Measurements from ENCODE around the gene SH3BP1.

DNA sequence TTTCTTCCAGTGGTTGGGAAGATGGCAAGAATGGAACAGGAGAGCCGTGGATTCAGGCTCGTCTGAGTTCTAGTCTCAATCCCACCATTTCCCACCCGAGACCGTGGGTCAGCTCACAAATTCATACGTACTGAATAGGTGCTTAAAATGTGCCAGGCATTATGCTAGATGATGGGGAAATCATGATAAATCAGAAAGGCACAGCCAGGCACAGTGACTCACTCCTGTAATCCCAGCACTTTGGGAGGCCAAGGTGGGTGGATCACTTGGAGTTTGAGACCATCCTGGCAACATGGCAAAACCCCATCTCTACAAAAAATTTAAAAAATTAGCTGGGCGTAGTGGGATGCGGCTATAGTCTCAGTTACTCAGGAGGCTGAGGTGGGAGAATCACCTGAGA is 64.4 kb downstream of the SH3BP1 start:
- no peak for TF ChIP-seq EZH2 (IDR thresholded peaks at IDR 0.05; ENCODE audit: borderline replicate concordance, insufficient read depth, low read depth, low read length, poor library complexity, severe bottlenecking)
- TF ChIP-seq, protein P1, sequence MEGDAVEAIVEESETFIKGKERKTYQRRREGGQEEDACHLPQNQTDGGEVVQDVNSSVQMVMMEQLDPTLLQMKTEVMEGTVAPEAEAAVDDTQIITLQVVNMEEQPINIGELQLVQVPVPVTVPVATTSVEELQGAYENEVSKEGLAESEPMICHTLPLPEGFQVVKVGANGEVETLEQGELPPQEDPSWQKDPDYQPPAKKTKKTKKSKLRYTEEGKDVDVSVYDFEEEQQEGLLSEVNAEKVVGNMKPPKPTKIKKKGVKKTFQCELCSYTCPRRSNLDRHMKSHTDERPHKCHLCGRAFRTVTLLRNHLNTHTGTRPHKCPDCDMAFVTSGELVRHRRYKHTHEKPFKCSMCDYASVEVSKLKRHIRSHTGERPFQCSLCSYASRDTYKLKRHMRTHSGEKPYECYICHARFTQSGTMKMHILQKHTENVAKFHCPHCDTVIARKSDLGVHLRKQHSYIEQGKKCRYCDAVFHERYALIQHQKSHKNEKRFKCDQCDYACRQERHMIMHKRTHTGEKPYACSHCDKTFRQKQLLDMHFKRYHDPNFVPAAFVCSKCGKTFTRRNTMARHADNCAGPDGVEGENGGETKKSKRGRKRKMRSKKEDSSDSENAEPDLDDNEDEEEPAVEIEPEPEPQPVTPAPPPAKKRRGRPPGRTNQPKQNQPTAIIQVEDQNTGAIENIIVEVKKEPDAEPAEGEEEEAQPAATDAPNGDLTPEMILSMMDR (IDR thresholded peaks at IDR 0.05) = no peak

All from B cell (primary cell).